ENCODE measurements around the gene B3GALT4.
"Not testable (repeated sequence)": the region's sequence is repeated elsewhere in the genome, so short reads cannot be mapped to it uniquely, and the experiment has no call there.

The B3GALT4 gene

DNA sequence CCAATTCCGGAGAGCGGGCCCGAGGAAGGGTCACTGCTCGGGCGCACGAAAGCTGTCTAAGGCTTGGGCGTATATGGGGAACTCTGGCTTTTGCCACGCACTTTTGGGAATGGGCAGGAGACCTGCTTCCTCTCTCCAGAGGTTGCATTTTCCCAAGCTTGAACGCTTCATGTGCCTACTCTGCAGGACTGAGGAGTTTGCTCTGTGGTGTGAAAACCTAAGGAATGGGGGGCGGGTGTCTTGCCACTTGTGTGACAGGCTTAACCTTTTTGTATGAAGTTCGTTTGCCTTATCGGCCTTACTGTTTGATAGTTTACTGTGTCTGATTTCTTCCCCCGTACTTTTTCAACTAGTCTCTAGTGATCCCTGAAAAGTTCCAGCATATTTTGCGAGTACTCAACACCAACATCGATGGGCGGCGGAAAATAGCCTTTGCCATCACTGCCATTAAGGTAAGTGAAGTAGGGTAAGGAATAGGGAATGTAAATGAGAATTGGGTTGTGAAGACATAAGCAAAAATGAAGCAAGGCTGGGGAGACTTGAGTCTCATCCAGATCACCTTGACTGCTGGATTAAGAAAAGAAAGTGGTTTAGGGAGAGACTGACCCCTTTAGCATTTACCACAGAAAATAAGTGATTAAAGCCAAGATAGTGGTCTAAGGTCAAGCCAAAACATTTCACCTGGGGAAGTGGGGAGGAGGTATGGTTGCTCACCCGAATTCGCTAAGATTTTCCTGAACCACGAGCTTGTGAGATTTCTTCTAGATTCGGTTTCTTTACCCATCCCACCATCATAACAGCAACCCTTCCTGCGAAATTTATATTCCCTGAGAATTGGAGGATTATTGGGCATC, 4.4 kb upstream of the B3GALT4 start:
- DNase-seq (ENCODE audit: low spot score), result no peak

DNA sequence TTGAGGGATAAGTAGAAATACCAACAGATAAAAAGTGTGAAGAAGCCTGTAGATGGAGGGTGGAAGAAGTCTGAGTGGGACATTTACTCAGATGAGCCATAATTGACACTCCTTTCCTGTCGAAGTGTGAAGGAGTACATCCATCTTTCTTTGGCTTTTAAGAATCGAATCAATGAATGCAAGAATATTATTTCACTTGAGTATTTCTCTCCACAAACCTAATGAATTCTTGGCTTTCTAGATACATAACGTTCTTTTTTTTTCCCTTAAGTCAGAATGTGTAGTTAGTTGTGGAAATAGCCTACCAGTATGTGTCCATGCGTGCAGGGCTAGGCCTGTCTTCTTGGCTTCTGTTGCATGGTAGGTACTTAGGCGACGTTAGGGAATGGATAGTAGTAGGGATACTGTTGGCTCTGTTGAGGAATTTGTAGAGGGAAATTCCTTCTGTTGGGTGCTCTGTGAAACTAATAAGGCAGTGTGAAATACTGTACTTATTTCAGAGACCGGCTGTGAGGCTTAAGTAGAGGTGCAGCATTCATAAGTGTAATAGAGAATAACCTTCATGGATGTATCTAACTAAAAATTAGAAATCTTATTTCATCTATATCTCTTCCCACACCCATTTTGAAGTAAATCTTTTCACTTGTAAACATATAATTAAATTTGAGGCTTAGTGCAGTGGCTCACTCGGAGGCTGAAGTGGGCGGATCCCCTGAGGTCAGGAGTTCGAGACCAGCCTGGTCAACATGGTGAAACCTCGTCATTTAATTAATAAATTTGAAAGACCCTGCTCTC, 3.6 kb upstream of the B3GALT4 start:
- no peak for DNase-seq (ENCODE audit: low spot score)

DNA sequence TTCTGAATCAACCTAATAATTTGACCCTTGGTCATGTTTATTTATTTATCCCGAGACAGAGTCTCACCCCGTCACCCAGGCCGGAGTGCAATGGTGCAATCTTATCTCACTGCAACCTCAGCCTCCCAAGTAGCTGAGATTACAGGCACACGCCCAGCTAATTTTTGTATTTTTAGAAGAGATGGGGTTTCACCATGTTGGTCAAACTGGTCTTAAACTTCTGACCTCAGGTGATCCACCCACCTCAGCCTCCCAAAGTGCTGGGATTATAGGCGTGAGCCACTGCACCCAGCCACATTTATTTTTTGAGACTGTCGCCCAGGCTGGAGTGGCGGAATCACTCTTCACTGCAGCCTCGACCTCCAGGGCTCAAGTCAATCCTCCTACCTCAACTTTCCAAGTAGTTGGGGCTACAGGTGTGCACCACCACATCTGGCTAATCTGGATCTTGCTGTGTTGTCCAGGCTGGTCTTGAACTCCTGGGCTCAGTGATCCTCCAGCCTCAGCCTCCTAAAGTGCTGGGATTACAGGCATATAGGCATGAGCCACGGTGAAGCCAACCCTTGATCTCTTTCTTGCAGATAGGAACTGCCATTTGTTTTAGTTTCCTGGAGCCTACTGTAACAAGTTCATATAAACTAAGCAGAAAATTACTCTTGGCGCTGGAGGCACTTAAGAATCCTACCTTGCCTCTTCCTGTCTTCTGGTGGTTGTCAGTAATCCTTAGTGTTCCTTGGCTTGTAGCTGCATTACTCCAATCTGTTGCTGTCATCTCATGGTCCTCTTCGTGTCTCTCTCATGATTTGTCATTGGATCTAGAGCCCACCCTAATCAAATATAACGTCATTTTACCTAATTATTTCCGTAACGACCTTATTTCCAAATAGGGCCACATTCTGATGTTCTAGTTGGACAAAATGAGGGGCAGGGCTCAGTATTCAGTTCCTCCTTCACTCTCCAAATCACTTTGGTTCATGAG, 2.7 kb upstream of the B3GALT4 start:
- no peak for DNase-seq (ENCODE audit: low spot score)

DNA sequence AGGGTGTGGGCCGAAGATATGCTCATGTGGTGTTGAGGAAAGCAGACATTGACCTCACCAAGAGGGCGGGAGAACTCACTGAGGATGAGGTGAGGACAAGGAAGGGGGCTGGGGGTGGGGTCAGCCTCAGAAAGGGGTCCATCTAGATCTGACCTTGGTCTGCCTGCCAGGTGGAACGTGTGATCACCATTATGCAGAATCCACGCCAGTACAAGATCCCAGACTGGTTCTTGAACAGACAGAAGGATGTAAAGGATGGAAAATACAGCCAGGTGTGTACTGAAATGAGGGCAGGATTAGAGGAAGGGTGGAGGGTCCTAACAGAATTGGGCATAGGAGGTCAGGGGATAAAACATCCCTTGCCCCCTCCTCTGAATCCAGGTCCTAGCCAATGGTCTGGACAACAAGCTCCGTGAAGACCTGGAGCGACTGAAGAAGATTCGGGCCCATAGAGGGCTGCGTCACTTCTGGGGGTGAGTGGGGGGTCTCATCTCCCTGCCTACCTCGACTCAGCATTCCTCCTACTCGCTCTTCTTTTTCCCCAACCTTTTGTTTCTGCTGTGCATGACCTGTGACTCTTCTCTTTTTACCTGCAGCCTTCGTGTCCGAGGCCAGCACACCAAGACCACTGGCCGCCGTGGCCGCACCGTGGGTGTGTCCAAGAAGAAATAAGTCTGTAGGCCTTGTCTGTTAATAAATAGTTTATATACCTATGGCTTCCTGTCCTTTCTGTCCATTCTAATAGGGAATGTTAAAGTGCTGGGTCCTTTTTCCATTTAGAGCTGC, 935 bp upstream of the B3GALT4 start:
- not testable (repeated sequence) for DNase-seq (ENCODE audit: low spot score)

DNA sequence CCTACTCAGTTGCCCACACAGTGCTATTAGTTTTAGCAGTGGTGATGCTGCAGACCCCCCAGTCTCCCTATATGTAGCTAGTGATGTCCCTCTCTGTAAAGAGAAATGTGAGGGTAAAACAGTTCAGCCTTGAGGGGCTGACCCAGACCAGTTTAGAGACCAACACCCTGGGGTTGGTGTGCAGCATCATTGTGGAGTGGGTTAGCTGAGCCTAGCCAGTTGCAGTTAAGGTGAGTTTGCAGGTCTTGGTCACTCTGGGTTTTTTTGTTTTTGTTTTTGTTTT, 401 bp upstream of the B3GALT4 start:
- no peak for DNase-seq (ENCODE audit: low spot score)

DNA sequence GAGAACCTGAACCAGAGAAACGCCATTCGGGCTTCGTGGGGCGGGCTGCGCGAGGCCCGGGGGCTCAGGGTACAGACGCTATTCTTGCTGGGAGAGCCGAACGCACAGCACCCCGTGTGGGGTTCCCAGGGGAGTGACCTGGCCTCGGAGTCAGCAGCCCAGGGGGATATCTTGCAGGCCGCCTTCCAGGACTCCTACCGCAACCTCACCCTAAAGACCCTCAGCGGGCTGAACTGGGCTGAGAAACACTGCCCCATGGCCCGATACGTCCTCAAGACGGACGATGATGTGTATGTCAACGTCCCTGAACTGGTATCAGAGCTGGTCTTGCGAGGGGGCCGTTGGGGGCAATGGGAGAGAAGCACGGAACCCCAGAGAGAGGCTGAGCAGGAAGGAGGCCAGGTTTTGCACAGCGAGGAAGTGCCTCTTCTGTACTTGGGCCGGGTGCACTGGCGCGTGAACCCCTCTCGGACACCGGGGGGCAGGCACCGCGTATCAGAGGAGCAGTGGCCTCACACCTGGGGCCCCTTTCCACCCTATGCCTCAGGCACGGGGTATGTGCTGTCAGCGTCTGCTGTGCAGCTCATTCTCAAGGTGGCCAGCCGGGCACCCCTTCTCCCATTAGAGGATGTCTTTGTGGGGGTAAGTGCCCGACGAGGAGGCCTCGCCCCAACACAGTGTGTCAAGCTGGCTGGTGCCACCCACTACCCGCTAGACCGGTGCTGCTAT, 904 bp downstream of the B3GALT4 start:
- DNase-seq (ENCODE audit: low spot score), result no peak

DNA sequence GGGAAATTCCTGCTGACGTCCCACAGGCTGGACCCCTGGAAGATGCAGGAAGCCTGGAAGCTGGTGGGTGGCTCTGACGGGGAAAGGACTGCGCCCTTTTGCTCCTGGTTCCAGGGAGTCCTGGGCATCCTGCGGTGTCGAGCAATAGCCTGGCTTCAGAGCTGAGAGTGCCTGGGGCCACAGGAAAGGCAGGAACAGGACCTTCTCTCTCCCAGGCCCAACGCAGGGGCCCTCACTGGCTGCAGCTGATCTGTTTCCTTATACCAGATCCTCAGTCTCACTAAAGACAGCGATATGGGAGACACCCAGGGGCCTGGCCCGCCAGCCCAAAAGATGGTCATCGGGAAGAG, 1.4 kb downstream of the B3GALT4 start:
- no peak for DNase-seq (ENCODE audit: low spot score)

DNA sequence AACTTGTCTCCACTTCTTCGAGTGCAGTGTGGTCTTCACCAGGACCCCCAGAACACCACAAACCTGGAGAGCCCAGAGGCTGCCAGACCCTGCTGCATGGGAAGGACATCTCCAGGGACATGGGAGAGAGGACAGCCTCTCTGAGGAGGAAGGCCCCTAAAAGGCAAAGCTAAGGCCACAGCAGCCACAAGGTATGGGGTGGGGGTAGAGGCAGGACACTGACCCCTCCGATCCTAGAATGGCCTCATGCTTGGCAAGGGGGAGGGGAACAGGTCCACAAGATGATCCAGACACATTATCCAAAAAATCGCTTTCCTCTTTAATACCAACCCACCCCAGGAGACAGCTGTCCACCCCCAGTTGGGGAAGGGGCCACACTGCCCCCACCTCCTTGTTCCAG, 1.9 kb downstream of the B3GALT4 start:
- DNase-seq (ENCODE audit: low spot score), result no peak

DNA sequence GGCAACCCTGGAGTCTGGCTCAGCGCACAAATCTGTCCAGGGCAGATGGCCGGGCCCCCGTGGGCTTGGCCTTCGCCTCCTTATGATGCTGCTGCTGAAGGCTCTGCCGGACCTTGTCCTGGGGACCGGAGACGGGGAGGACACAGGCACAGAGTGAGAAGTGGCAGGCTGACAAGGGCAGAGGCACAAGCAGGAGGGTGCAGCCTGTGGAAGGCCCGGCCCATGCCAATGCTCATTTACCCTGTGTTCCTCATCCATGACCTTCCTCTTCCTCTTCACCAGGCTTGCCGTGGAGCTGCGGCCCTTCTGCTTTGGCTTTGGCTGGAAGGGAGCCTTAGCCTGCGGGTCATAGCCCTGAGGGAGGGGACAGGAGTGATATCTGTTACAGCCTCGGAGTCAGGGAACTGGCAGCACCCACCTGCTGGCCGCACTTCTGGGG, 2.4 kb downstream of the B3GALT4 start:
- DNase-seq (ENCODE audit: low spot score), result no peak

DNA sequence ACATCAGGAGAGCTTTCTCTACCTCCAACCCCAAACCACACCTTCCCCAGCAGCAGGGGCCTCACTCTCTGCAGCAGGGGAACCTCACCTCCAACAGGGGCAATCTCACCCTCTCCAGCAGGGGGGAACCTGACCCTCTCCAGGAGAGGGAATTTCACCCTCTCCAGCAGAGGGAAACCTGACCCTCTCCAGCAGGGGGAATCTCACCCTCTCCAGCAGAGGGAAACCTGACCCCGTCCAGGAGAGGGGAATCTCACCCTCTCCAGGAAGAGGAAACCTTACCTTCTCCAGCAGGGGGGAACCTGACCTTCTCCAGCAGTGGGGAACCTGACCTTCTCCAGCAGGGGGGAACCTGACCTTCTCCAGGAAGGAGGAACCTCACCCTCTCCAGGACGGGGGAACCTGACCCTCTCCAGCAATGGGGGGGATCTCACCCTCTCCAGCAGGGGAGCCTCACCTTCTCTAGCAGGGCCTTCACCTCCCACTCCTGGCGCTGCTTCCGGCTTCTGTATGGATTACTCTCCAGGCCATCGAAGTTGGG, 3.1 kb downstream of the B3GALT4 start:
- DNase-seq (ENCODE audit: low spot score), result no peak

DNA sequence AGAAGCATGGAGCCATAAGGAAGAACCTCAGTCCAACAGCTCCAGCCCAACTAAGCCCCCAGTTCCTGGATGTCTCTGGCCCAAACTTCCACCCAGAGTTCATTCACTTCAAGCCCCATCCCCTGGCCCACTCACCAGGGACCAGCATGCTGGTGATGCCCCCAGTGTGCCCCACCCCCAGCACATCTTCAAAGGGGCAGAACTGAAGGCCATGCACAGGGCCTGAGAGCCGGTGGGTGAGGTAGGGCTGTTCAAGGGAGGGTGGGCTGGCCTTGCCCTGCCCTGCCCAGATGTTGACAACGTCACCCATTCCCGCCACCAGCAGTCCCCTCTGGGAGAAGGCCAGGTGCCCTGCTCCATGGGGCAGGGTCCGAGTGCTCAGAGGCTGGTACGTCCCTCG, 3.6 kb downstream of the B3GALT4 start:
- DNase-seq (ENCODE audit: low spot score), result no peak

DNA sequence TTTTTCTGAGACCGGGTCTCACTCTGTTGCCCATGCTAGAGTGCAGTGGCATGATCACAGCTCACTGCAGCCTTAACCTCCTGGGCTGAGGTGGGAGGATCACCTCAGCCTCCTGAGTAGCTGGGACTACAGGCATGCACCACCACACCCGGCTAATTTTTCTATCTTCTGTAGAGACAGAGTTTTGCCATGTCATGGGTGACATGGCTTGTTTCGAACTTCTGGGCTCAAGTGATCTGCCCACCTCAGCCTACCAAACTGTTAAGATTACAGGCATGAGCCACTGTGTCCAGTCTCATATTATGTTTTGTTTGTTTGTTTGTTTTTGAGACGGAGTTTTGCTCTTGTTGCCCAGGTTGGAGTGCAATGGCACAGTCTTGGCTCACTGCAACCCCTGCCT, 8.3 kb downstream of the B3GALT4 start:
- not testable (repeated sequence) for DNase-seq (ENCODE audit: low spot score)

DNA sequence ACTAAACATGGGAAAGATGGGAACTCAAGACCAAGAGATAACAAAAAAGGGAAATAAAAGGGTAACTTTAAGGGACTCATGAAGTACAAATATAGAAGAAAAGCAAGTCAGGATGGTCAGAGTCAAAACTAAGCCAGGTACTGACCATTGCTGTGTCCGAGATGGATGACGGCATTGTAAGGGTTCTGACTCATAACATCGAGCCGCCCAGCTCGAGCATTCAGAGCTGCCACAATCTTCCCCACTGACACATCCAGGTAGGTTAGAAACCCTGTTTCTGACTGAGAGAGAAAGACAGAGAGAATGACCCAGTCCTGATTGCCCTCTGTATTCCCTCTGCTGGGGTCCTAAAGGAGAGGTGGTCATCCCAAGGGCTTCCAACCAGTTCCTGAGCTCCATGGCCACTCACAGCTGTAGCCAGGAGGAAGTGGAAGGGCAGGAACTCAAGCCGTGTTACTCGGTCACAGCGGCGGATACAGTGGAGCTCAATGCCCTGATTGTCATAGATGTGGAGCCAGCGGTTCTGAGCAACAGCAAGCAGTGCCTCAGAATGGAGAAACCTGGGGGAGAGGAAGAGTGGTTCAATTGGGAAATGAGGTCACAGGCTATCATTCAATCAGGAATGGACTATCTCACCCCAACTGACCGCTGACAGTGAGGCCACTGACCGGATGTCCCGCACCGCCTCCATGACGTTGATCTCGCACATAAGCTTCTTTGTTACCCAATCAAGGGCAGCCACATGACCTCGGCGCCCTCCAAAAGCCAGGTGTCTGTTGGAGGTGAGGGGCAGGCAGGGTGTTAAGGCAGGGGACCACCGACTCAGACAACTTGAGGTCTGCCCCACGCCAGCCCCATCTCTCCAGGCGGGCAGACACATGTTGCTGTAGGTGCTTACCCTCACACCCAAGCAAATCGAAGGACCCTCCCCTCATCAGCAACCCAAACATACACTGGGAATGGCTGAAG, 10.3 kb downstream of the B3GALT4 start:
- DNase-seq (ENCODE audit: low spot score), result no peak

DNA sequence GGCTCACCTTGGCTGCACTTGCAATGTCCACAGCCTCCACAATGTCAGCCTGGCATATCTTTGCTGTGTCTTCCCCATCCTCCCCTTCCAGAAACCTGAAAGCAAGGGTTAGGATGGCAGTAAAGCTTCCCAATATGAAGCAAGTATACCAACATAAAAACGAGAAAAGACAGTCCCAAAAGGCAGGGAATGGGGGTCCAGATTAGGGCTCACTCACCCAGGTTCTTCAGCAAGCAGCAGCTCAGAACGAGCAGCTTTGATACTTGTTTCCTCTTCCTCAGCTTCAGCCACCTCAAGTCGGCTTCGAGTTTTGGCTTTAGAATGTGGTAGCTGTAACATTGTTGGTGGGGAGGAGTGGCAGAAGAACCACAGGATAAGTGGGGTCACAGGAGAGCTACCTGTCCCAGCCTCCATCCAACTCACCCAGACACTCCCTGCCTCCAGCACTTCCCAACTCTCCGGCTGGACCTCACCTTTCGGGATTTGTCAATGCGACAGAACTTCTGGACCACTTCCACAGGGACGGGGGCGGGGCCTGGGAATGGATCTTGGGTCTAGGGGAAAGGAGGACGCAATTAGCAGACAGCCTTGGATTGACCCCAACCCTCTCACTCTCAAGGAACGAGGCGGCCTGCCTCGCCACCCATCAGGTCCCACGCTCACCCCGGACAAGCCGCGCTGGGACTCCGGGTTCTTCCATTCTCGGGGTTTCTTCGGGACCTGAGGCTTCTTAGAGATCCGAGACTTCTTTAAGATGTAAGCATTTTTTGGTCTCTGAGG, 11.4 kb downstream of the B3GALT4 start:
- no peak for DNase-seq (ENCODE audit: low spot score)

DNA sequence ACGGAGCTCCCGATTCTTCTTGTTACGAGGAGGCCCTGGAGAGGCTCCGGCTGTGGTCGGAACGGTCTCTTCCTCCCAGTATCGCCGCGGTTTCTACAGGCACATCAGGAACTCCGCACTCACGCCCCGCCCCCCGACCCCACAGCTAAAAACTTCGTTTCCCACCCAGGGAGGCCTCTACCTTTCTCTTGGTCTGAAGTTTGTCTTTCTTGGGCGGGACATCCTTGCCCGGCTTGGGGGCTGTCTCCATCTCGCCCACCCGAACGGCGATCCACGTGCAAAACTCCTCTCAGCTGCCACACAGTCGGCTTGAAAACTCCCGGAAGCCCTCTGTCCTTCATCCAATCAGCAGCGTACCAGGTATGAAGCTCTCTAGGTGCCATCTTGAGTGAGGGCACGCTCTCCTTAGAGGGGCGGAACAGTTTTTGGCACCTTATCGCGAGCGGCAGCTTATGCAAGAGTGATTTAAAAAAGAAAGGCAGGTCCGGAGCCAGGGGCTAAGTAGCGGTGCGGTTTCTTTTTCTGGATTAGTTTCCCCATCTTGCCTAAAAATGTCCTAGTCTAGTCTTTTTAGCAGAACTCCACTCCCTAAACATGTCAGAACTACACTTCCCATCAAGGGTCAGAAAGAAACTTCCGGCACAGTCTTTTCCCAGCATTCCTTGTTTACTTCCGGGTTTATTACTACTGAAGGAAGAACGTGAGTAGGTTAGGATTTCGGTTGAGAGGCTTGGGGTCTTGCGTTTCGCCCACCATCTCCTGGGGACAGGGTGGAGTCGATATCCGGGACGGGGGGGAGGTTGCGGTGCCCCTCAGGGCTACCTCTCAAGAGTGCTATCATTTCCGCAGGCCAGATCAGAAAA, 12.2 kb downstream of the B3GALT4 start, which contains the start of the genes PFDN6 and WDR46:
TSS of gene PFDN6 (plus strand) at position 681 of the 863 bp plus-strand sequence. CDS start 256 bp downstream, outside the sequence.
TSS of gene WDR46 (minus strand) at position 319 of the 863 bp plus-strand sequence. CDS start at position 250, 69 bp downstream.
- peak; percentile 91 for DNase-seq (ENCODE audit: low spot score)

DNA sequence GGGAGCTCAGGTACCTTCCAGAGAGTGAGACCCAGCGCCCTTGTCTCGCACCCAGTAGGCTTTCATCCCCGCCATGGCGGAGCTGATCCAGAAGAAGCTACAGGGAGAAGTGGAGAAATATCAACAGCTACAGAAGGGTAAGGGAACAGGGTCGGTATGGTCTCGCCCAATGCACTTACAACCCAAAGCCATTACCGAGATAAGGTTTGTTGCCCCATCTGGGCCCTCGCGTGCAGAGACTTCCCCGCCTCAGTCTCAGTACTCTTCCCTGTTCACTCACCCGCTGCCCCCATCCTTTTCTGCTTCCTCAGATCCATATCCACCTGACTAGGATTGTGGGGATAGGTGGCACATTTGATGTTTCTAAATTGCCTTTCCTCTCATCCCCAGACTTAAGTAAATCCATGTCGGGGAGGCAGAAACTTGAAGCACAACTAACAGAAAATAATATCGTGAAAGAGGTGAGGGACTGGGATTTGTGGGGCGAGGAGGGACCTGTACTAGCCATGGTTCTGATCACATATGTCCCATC, 12.9 kb downstream of the B3GALT4 start:
- DNase-seq (ENCODE audit: low spot score), result no peak

DNA sequence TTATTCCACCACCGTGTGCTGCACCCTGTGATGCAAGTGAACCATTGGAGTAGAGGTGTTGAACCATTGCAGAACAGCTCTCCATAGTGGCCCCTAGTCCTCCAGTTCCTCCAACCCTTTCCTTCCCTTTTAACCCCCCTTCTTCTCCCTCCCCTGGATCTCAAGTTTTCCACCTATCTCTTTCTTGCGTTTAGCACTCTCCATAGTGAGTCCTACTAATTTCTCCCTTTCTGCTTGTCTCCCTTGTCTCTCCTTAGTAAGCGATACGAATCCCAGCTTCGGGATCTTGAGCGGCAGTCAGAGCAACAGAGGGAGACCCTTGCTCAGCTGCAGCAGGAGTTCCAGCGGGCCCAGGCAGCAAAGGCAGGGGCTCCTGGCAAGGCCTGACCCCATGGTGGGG, 13.5 kb downstream of the B3GALT4 start:
- no peak for DNase-seq (ENCODE audit: low spot score)
